NK-92 (cell line): ENCODE results near the gene PLEKHO1.
"Not testable (repeated sequence)": the region's sequence is repeated elsewhere in the genome, so short reads cannot be mapped to it uniquely, and the experiment has no call there.

Experiments used
- DNase-seq: peaks from one replicate; lab custom pipeline; 2025; ENCODE audit not compliant: unreplicated experiment; lab: John Stamatoyannopoulos, UW

PLEKHO1 gene, protein sequence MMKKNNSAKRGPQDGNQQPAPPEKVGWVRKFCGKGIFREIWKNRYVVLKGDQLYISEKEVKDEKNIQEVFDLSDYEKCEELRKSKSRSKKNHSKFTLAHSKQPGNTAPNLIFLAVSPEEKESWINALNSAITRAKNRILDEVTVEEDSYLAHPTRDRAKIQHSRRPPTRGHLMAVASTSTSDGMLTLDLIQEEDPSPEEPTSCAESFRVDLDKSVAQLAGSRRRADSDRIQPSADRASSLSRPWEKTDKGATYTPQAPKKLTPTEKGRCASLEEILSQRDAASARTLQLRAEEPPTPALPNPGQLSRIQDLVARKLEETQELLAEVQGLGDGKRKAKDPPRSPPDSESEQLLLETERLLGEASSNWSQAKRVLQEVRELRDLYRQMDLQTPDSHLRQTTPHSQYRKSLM

DNA sequence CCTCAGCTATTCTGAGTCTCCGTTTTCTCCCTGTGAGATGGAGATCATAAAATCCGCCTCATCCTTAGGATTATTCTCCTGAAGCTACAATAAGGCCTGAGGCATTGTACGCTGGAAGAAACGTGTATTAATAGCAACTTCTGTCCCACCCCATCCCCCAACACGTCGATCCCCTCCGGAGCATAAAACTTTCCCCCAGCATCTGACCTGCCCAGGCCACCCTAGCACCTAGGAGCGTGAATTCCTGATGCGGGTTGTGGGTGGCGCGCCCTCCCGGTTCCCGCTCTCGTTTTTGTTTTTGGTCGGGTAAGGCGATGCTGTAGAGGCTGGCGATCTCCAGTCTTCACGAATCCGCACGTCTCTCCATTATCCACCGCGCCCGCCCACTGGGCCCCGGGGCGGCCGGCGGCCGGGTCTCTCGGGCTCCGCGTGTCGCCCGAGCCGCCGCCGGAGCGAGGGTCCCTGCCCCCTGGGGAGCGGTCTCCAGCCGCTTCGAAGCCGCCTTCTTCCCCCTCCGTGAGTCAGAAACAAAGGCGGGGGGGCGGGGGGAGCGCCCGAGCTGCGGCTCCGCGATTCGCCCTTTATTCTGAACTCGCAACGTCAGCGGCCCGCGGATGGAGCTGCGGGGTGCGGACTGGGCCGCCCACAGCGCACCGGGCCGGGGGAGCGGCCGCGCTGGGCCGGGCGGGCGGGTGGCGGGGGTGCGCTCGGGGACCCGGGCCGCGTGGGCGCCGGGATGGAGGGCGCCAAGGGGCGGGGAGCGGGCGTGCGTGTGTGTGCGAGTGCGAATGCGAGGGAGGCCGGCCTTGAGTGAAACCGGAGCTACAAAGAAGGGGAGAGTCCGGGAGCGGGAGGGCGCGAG, at the start of gene PLEKHO1:
Gene PLEKHO1 (plus strand): TSS at position 646 of the 862 bp plus-strand sequence. CDS start 342 bp downstream, outside the sequence.
- DNase-seq: no peak

DNA sequence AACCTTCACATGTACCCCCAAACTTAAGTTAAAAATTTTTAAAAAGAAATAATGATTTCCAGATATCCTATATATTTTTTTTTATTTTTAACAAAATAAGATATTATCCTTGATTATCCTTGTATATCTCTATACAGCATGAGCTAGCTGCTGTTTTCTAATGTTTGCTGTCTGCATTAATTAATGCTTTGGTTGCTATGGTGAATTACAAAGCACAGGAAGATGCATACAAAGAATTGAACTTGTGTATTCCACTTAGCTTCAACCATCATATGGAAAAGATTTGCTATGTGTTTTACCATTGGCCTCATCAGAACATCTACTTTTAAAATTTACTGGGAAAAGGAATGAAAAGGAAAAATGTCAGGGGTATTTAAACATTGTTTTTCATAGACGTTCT, 46.7 kb upstream of the PLEKHO1 start:
- no peak for DNase-seq

DNA sequence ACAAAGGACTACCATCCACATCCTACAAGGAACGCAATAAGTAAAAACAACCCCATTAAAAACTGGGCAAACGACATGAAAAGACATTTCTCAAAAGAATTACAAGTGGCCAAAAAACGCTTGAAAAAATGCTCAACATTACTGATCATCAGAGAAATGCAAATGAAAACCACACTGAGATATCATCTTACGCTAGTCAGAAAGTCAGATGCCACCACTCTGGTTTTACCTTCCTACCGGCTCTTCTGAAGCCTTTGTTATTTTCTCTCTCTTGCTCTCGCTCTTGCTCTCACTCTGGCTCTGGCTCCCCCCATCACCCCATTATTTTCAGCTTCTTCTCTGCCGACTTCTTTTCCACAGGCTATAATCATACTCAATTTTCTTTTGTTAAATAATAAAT, 43.4 kb upstream of the PLEKHO1 start:
- DNase-seq: no peak

DNA sequence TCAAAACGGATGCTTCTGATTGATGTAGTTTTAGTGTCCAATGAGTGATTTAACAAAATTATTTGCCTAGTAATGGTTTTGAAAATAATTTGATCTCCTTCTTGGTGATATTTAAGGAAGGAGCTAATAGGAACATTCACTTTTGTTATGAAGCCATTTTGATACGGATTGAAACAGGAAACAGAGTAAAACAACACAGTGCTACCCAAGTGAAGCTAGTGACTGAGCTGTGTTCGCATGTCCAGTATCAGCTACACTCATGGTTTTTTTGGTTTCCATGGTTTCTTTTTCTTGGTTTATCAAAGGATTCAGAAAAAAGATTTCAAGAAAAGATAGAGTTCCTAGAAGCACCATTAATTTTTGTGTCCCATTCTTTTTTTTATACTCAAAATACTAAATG, 40.1 kb upstream of the PLEKHO1 start:
- no peak for DNase-seq

DNA sequence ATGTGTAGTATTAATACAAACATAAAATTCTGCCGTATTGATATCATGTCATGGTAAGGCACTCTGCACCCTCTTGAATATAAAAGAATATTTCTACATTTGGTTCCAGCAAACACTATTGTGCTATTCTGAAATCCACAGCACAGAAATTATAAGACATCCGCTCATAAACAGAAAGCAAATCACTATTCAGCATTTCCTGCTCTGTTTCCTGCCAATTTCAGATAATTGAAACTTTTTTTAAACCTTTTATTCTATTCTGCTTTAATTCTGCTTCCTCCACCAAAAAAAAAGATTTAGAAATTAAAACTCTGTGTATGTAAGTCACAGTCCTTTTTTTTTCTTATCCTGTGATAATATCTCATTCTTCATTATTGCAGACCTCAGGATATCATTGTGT, 39.6 kb upstream of the PLEKHO1 start:
- no peak for DNase-seq

DNA sequence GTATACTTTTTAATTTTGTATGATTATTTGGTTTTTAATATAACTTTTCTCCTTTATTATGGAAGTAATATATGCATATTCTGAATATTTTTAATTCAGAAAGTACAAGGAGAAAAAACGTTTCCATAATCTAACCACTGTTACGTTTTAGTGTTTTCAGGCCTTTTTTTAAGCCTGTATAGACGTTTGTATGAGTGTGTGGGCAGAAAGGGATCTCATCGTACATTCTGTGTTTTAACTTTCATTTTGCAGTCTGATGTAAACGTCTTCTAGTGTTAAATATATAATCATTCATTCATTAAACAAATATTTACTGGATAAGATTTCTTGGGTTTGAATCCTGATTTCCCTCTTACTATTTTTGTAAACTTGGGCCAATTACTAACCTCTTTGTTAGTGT, 38.0 kb upstream of the PLEKHO1 start:
- no peak for DNase-seq

DNA sequence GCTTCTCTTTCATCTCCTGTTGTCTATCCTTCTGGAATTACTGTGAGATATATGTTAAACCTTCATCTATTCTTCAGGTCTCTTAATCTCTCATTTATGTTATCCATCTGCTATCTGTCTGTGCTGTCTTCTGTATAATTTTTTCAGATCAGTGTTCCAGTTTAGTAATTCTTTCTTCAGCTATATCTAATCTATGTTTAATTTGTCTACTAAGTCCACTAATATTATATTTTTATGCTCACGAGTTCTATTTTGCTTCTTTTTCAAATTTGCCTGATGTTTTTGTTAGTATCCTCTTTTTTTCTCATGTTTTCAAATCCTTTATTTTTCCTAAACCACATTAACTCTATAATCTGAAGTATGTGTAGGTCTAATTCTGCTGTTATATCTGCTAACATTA, 34.6 kb upstream of the PLEKHO1 start:
- no peak for DNase-seq

DNA sequence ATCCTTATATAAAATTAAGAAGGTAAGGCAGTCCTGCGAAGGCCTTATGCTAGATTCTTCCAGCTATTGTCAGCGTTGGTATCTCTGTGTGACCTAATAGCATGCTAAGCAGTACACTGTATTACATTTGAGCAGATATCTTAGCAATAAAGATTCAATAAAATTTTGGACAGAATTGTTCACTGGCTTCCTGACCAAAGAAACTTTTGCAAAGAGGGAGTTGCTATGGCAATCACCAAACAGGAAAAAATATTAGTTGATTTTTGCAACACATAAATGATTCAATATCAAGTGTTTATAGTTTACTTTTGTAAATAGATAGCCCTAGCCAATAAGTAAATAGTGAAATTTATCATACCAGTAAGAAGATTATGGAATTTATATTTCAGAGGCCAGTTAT, 31.0 kb upstream of the PLEKHO1 start:
- DNase-seq: no peak

DNA sequence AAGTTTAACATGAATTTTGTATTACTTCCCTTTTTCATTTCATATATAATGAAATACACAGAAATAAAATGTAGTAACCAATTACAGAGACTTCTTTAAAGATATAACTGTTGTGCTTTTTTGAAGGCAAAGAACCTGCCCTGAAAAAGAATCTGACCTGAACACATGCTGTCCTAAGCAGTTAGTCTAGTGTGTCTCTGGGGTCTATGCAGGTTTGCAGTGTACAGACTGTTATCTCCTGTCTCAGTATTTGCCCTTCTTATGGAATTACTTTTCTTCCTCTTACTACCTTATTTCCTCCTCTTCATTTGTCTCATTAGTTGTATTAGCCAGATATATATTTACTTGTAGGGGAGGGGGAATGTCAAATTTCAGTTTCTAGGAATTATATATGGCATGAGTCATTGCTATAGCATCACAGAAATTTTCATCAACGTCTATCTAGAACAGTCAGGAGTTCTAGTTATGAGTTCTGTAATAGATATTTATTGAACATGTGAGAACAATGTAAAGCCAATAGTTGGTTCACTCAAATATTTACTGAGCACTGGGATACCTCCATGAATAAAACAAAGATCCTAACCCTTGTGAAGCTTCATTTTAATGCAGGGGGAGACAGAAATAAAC, 28.4 kb upstream of the PLEKHO1 start:
- DNase-seq: no peak

DNA sequence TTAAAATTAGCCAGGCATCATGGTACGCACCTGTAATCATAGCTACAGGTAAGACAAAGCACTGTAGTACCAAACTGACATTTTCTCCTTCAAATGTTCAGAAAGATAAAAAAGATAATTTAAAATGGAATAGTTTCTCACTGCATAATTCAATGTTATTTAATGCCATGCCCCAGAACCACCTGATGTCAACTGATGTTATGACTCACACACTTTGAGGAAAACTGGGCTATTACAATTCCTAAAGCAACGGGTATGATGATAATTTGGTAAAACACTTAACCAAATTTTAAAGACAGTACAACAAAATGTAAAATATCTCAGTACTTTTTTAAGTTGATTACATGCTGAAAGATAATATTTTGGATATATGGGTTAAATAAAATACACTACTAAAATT, 22.9 kb upstream of the PLEKHO1 start:
- no peak for DNase-seq

DNA sequence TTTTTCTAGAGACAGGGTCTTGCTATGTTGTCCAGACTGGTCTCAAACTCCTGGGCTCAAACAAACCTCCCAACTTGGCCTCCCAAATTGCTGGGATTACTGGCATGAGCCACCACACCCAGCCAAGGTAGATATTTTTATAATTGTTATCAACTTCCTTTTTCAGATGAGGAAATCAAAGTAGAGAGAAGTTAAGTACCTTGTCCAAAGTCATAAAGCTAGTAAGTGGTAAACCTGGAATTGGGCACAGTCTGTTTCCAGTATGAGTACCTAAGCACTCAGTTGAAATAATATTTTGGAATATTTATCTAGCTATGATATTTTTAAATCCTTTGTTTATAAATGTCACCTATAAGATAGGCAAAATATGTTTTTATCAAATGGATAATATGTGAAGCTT, 22.3 kb upstream of the PLEKHO1 start:
- no peak for DNase-seq

DNA sequence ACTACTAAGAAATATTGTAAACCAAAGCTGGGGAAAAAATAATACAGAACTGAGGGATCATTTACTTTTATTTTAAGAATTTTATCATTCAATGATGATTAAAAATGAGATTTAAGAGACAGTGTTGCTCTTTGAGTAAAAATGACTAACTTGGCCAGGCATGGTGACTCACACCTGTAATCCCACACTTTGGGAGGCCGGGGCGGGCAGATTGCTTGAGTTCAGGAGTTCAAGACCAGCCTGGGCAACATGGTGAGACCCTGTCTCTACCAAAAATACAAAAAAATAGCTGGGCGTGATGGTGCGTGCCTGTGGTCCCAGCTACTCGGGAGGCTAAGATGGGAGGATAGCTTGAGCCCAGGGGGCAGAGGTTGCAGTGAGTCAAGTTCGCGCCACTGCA, 21.8 kb upstream of the PLEKHO1 start:
- no peak for DNase-seq

DNA sequence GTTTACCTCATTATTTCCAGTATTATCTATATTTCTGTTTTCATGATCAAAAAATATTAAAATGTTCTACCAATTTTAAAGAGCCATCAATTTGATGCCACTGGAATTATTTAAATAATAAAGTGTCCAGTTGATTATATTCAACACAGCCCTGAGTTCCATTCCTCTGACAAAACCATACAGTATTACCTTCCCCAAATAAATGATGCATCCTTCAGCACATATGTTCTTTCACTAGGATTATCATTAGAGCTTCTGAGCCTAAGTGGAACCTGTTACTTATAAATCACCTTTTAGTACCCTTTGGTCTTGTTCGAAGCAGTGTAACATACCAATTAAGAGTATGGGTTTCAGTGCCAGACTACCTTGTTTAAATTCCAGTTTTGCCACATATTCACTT, 17.3 kb upstream of the PLEKHO1 start:
- DNase-seq: no peak

DNA sequence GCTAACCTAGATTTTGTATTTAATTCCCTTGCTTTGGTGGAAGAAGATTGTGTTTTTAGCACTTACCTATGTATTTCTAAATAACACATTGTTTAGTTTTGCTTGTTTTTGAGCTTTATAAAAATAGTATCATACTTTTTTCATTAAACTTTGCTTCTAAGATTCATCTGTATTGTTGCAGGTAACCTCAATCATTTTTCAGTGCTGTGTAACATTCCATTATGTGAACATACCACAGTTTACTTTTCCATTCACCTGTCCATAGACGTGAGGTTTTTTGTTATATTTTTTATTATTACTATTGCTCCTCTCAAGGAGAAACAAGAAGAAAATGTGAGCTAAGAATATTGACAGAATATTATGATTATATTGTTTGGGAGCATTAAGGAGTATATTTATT, 15.2 kb upstream of the PLEKHO1 start:
- no peak for DNase-seq

DNA sequence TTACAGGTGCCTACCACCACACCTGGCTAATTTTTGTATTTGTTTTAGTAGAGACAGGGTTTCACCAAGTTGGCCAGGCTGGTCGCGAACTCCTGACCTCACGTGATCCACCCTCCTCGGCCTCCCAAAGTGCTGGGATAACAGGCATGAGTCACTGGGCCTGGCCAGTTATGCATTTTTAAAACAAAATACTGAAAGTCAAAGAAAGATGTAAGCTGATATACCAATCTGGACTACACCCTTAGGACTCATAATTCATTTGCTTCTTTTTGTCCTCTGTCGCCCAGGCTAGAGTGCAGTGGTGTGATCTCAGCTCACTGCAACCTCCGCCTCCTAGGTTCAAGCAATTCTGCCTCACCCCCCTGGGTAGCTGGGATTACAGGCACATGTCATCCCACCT, 14.3 kb upstream of the PLEKHO1 start:
- not testable (repeated sequence) for DNase-seq

DNA sequence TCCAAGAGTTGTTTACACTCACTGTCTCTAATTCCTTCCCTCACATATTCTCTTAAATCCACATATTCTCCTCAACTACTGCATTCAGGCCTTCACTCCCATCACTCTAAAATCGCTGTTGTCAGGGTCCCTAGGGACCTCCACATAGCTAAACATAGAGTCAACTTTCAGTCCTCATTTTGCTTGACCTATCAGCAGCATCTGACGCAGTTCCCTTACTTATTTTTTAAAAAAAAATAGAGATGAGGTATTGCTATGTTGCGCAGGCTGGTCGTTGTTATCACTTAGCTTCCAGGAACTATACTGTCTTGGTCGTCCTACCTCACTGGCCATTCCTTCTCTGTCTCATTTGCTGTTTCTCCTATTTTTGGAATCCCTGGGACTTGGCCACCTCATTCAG, 11.7 kb upstream of the PLEKHO1 start:
- no peak for DNase-seq

DNA sequence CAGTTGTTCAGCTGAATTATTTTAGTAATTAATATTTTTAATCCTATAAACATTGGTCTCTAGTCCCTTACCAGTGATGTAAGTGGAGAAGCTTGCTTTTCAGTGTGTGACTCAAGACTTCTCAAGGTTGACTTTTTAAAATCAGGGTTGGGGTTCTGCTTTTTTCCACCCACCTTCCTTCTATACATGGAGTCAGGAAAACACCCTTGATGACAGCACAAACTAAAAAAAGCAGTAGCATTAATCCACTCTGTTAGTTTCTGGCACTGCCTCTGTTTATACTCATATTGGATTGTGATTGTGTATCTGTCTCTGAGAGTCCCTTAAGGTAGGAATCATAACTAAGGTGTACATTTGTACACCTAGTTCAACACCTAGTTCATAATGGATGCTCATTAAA, 8.3 kb upstream of the PLEKHO1 start:
- no peak for DNase-seq

DNA sequence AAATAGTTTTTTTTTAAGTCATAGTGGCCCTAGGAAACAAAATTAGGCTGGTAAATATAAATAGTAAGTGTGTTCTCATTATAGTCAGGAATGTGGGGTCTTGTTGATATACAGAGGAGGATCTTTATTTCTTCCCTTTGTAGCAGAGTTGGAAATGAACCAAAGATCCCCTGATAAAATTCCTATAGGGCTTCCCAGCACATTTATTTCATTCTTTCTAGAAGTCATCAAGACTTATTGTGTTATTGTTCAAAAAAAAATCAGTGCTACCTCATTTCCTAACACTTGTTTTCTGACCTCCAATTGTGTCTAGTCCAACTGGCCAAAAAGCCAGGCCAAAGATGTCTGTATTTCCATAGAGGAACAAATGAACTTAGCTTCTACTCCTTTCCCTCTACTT, 7.6 kb upstream of the PLEKHO1 start:
- no peak for DNase-seq

DNA sequence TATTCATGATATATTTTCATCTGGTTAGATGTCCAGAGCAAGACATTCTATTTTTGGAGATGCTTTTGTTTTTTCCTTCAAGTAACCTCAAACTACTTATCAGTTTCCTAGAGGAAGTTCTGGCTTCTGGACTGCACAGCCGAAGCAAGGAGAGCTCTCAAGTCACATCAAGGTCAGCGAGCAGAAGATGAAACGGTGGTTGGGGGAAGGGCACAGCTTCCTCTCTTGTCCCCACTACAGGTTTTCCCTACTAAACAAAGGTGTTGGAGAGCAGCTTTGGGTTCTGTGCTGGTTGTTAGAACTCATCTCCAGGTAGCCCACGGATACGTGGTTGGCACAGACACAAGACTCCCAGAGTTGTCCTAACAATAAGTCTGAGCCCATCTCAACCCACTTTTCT, 5.1 kb upstream of the PLEKHO1 start:
- no peak for DNase-seq

DNA sequence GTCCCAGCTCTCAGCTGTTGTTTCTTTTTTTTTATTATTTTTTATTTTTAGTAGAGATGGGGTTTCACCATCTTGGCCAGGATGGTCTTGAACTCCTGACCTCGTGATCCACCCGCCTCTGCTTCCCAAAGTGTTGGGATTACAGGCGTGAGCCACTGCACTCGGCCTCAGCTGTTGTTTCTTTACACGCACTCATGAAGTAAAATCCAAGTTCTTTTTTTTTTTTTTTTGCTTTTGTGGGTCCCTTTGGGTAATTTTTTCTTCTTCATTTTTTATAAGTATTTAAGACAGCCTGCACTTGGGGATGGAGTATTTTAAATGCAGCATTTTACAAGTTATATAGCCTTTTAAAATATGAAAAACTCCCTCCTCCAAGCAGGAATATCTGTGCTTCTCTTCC, 3.7 kb upstream of the PLEKHO1 start:
- DNase-seq: not testable (repeated sequence)

DNA sequence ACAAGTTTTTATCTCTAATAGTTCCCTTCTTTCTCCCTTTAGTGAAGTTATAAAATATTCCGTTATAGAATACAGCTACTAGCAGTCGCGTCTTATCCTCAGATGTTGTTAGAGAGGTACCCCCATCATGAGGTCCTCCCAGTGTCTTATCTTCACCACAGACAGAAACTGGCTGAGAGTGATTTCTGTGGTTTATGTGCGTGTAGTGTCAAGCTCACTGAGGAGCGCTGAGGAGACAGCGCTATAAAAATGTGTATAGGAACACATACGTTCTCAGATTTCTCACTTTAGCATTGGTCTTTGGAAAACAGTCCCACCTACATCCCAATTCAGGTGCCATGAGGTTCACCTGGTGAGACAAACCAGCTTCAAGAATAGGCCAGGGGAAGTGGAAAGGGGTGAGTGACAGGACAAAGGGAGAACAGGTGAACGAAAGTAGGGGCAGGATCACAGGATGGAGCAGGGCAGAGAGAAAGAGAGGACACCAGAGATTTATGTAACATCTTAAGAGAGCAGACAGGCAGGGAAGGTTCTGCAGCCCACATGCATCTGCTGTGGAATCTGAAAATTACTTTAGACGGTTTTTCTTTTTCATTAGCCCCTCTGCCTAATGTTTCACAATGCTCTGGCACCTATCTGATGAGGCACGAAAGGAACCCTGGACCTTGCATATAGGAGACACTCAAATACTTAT, 2.7 kb upstream of the PLEKHO1 start:
- DNase-seq: no peak
